GM12864 (cell line): ENCODE results near the gene IMMP2L.
"Not testable (repeated sequence)": the region's sequence is repeated elsewhere in the genome, so short reads cannot be mapped to it uniquely, and the experiment has no call there.

Source experiments
- DNase-seq: peaks from one replicate; pipeline ENCODE4 v3.0.0-alpha.2; 2011; ENCODE audit warnings: low read depth
- H3K4me3 ChIP-seq: 2 replicates; pipeline ENCODE4 v1.5.1; 2011; ENCODE audit warnings: mild to moderate bottlenecking, low read depth, low read length, control low read depth
- TF ChIP-seq, protein P1 (sequence below): IDR thresholded peaks from 2 replicates; pipeline ENCODE4 v1.5.1; 2011; ENCODE audit warnings: low read depth, mild to moderate bottlenecking, moderate library complexity, low read length, control low read depth, inconsistent platforms; ENCODE audit errors: missing control alignments

Gene IMMP2L

DNA sequence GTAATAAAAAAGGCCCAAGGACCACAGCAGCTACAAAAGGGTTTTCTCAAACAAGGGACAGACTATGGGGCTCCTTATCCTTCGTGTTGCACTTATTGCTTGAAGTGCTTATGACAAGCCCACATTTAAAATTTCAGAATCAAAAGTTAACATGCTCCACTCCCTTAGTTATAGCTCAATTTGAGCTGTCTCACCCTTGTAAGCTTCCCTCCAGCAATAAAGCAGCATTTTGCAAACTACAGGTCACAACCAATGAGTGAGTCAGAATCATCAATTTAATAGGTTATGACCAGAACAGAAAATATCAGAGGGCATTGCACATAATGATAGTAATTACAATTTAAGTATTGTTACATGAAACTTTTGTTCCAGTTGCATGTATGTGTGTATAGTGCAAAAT is 53.0 kb downstream of the IMMP2L start:
- TF ChIP-seq, protein P1, sequence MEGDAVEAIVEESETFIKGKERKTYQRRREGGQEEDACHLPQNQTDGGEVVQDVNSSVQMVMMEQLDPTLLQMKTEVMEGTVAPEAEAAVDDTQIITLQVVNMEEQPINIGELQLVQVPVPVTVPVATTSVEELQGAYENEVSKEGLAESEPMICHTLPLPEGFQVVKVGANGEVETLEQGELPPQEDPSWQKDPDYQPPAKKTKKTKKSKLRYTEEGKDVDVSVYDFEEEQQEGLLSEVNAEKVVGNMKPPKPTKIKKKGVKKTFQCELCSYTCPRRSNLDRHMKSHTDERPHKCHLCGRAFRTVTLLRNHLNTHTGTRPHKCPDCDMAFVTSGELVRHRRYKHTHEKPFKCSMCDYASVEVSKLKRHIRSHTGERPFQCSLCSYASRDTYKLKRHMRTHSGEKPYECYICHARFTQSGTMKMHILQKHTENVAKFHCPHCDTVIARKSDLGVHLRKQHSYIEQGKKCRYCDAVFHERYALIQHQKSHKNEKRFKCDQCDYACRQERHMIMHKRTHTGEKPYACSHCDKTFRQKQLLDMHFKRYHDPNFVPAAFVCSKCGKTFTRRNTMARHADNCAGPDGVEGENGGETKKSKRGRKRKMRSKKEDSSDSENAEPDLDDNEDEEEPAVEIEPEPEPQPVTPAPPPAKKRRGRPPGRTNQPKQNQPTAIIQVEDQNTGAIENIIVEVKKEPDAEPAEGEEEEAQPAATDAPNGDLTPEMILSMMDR, result no peak
- no peak overlapping the region for H3K4me3 ChIP-seq
- no peak for DNase-seq

DNA sequence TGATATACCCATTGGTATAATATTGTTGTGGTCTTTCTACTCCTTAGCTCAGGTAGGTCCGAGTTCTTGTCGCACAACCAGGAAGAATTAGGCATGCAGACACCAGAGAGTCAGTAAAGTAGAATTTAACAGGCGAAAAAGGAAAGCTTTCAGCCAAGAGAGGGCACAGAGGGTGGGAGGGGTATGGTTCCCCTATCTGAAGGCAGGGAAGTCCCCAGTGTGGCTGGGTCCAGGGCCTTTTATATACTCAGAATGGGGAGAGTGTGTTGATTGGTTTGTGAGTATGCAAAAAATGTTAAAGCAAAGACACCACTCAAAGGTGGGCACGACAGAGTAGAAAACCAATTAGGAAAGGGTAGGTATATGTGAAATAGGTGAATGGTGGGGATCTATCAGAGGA is 53.9 kb downstream of the IMMP2L start:
- TF ChIP-seq, protein P1, result no peak
- no peak for DNase-seq

DNA sequence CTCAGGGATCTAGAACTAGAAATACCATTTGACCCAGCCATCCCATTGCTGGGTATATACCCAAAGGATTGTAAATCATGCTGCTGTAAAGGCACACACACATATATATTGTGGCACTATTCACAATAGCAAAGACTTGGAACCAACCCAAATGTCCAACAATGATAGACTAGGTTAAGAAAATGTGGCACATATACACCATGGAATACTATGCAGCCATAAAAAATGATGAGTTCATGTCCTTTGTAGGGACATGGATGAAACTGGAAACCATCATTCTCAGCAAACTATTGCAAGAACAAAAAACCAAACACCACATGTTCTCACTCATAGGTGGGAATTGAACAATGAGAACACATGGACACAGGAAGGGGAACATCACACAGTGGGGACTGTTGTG is 56.9 kb downstream of the IMMP2L start:
- not testable (repeated sequence) for DNase-seq

More for the DNA sequence above, 53.9 kb downstream of the IMMP2L start:
- H3K4me3 ChIP-seq, result no peak overlapping the region

DNA sequence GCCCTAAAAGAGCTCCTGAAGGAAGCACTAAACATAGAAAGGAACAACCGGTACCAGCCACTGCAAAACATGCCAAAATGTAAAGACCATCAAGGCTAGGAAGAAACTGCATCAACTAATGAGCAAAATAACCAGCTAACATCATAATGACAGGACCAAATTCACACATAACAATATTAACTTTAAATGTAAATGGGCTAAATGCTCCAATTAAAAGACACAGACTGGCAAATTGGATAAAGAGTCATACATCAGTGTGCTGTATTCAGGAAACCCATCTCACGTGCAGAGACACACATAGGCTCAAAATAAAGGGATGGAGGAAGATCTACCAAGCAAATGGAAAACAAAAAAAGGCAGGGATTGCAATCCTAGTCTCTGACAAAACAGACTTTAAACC is 60.5 kb downstream of the IMMP2L start:
- not testable (repeated sequence) for H3K4me3 ChIP-seq, DNase-seq

More for the DNA sequence above, 56.9 kb downstream of the IMMP2L start:
- H3K4me3 ChIP-seq, result not testable (repeated sequence)

DNA sequence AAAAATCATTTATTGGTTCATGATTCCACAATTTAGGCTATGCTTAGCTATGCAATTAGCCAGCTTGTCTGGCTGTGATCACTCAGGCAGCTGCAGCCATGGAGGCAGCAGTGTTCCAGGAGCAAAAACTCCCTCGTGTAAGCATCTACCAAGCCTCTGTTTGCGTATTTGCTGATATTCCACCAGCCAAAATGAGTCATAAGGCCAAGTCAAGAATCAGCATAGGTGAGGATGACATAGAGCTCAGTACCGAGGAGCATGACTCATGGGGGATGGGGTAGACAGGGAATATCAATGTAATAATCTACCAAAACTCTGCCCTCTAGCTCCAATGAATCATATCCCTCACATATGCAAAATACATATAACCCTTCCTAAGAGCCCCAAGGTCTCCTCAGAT is 63.3 kb downstream of the IMMP2L start:
- no peak overlapping the region for H3K4me3 ChIP-seq
- TF ChIP-seq, protein P1, result no peak
- DNase-seq, result no peak

DNA sequence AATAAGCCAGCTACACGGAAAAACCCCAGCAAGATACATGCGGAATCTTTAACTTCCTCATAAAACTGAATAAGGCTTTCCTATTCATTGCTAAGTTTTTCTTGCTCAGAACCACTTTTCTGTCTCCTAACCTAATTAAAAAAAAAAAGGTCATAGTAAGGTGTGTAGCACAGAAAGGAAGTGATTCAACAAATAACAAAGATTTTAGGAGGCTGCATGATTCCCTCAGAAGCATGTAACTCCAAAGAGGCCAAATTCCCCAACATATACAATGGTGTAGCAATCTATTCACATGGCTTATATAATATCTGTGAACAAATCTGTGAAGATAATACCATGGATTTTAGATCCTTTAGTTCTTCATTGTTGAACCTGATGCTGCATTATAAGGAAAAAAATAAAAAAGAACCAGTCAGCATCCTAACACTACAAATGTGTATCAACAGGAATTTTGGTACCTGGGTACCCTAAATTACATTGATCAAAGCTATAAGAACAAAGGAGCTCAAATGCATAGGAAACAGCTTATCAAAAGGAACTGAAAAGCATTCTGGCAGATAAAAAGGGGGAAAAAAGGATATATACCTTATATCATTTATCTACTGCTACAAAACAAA is 63.8 kb downstream of the IMMP2L start:
- TF ChIP-seq, protein P1, result no peak
- no peak overlapping the region for H3K4me3 ChIP-seq
- DNase-seq, result no peak

DNA sequence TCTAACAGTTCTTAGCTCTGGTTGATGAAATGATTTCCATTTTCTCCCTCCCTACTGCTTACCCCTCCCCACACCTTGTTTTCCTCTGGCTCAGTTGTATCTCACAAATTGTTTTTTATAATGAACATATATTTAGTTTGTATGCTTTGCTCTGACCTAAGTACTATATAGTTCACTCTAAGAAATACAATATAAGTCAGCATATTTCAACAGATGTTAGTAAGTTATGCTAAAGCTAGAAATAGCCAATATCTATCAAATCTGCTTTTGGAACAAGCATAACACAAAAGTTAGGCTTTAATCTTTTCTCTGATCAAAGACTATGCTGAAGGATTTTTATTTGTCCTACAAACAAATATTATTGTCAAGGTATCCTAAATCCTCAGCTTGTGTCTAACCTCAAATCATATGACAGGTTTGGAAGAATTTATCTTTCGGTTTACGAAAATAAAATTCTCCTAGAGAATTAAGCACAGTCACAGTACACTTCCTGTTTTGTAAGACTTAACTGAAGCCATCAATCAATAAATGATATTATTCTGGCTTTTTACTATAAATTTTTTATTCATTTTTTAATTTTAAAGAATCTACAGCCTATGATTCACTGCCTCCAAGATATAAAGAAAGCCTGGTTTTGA is 67.0 kb downstream of the IMMP2L start:
- TF ChIP-seq, protein P1, result no peak
- DNase-seq, result no peak

DNA sequence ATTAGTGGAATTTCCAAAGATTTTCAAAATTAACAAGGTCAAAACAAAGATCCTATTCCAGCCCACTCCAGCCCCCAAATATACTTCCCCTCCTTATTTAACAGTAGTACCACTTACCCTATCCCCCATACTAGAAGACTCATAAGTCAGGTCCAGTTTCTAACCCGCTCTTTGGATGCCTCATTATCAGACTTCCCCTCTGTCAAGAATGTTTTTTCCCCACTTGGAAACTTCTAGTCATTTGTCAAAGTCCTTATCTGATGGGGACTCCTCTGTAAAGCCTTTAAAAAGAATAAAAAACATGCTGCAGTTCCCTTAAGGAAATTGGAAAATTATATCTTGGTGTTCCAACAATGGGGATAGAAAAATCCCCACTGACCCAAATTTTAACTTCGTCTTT is 70.1 kb downstream of the IMMP2L start:
- H3K4me3 ChIP-seq, result no peak overlapping the region
- TF ChIP-seq, protein P1, result no peak
- no peak for DNase-seq

More for the DNA sequence above, 67.0 kb downstream of the IMMP2L start:
- H3K4me3 ChIP-seq, result no peak overlapping the region
